GM21360 (cell line): Measurements from ENCODE around the gene GPR89A.
"Not testable (repeated sequence)": the region's sequence is repeated elsewhere in the genome, so short reads cannot be mapped to it uniquely, and the experiment has no call there.

Source experiments
- ATAC-seq: cut with Tn5 transposase; IDR thresholded peaks from one replicate; pipeline ENCODE4 v1.9.1; 2021; ENCODE audit warnings: mild to moderate bottlenecking, moderate library complexity; ENCODE audit not compliant: unreplicated experiment

The GPR89A gene

GRCh38 chr1:145607833-145608733 lies at the start of gene GPR89A:
GPR89A (plus strand) TSS chr1:145607988; CDS start chr1:145608134, 146 bp downstream.
- ATAC-seq: peak; percentile 92

GRCh38 chr1:145586820-145587219 lies 21.0 kb upstream of the GPR89A start:
- not testable (repeated sequence) for ATAC-seq

- not testable (repeated sequence) for ATAC-seq
Measured at GRCh38 chr1:145590806-145591205, 17.0 kb upstream of the GPR89A start.

- not testable (repeated sequence) for ATAC-seq
Measured at GRCh38 chr1:145592347-145592746, 15.4 kb upstream of the GPR89A start.

- not testable (repeated sequence) for ATAC-seq
Measured at GRCh38 chr1:145595421-145595820, 12.4 kb upstream of the GPR89A start.

- not testable (repeated sequence) for ATAC-seq
Measured at GRCh38 chr1:145596236-145596635, 11.6 kb upstream of the GPR89A start.

GRCh38 chr1:145599426-145599825 lies 8.4 kb upstream of the GPR89A start:
- not testable (repeated sequence) for ATAC-seq

- no peak for ATAC-seq
Measured at GRCh38 chr1:145601593-145601992, 6.2 kb upstream of the GPR89A start.

- not testable (repeated sequence) for ATAC-seq
Measured at GRCh38 chr1:145606840-145607239, 948 bp upstream of the GPR89A start.

- ATAC-seq: not testable (repeated sequence)
Measured at GRCh38 chr1:145607289-145607688, 499 bp upstream of the GPR89A start.

- not testable (repeated sequence) for ATAC-seq
Measured at GRCh38 chr1:145610744-145611143, 3.0 kb downstream of the GPR89A start.

- ATAC-seq: not testable (repeated sequence)
Measured at GRCh38 chr1:145620073-145620472, 12.3 kb downstream of the GPR89A start.

GRCh38 chr1:145622177-145622576 lies 14.4 kb downstream of the GPR89A start:
- ATAC-seq: not testable (repeated sequence)

- ATAC-seq: not testable (repeated sequence)
Measured at GRCh38 chr1:145636237-145636636, 28.4 kb downstream of the GPR89A start.

GRCh38 chr1:145641886-145642285 lies 34.1 kb downstream of the GPR89A start:
- not testable (repeated sequence) for ATAC-seq

GRCh38 chr1:145643990-145644389 lies 36.2 kb downstream of the GPR89A start:
- not testable (repeated sequence) for ATAC-seq

- ATAC-seq: not testable (repeated sequence)
Measured at GRCh38 chr1:145656245-145656943, 48.6 kb downstream of the GPR89A start.

GRCh38 chr1:145662502-145662901 lies 54.7 kb downstream of the GPR89A start:
- ATAC-seq: not testable (repeated sequence)

GRCh38 chr1:145665015-145665414 lies 57.2 kb downstream of the GPR89A start:
- ATAC-seq: not testable (repeated sequence)

- not testable (repeated sequence) for ATAC-seq
Measured at GRCh38 chr1:145670995-145671745, 63.4 kb downstream of the GPR89A start.

GRCh38 chr1:145673217-145673616 lies 65.4 kb downstream of the GPR89A start:
- ATAC-seq: not testable (repeated sequence)
